CMK (cell line): ENCODE measurements around the gene VPS13C.
"Not testable (repeated sequence)": the region's sequence is repeated elsewhere in the genome, so short reads cannot be mapped to it uniquely, and the experiment has no call there.

ENCODE experiments used
- DNase-seq: peaks from one replicate; pipeline ENCODE4 v3.0.0-alpha.2; 2010; ENCODE audit warnings: low read depth

Gene VPS13C

GRCh38 chr15:62035256-62035924 lies 24.9 kb downstream of the VPS13C start:
- DNase-seq: no peak

GRCh38 chr15:62027916-62028315 lies 32.3 kb downstream of the VPS13C start:
- DNase-seq: no peak

GRCh38 chr15:62027263-62027565 lies 33.0 kb downstream of the VPS13C start:
- no peak for DNase-seq

- DNase-seq: no peak
Measured at GRCh38 chr15:62026487-62027262, 33.6 kb downstream of the VPS13C start.

- DNase-seq: no peak
Measured at GRCh38 chr15:62021991-62022600, 38.2 kb downstream of the VPS13C start.

- no peak for DNase-seq
Measured at GRCh38 chr15:62020576-62021160, 39.6 kb downstream of the VPS13C start.

GRCh38 chr15:62005354-62005753 lies 54.9 kb downstream of the VPS13C start:
- DNase-seq: not testable (repeated sequence)

GRCh38 chr15:61997786-61998185 lies 62.5 kb downstream of the VPS13C start:
- DNase-seq: no peak

GRCh38 chr15:61996056-61996635 lies 64.1 kb downstream of the VPS13C start:
- DNase-seq: no peak

GRCh38 chr15:61994216-61994615 lies 66.0 kb downstream of the VPS13C start:
- no peak for DNase-seq

GRCh38 chr15:61992518-61992917 lies 67.7 kb downstream of the VPS13C start:
- DNase-seq: no peak

GRCh38 chr15:61989667-61990066 lies 70.6 kb downstream of the VPS13C start:
- no peak for DNase-seq

- DNase-seq: no peak
Measured at GRCh38 chr15:61987824-61988223, 72.4 kb downstream of the VPS13C start.

GRCh38 chr15:61983081-61983480 lies 77.2 kb downstream of the VPS13C start:
- DNase-seq: no peak

GRCh38 chr15:61978225-61978624 lies 82.0 kb downstream of the VPS13C start:
- no peak for DNase-seq

- no peak for DNase-seq
Measured at GRCh38 chr15:61974759-61975158, 85.5 kb downstream of the VPS13C start.

- no peak for DNase-seq
Measured at GRCh38 chr15:61974118-61974517, 86.1 kb downstream of the VPS13C start.

GRCh38 chr15:61951949-61952348 lies 108.3 kb downstream of the VPS13C start:
- no peak for DNase-seq

- DNase-seq: no peak
Measured at GRCh38 chr15:61946778-61947177, 113.5 kb downstream of the VPS13C start.

- DNase-seq: no peak
Measured at GRCh38 chr15:61943992-61944391, 116.3 kb downstream of the VPS13C start.

- DNase-seq: no peak
Measured at GRCh38 chr15:61938249-61938648, 122.0 kb downstream of the VPS13C start.

- no peak for DNase-seq
Measured at GRCh38 chr15:61936528-61937195, 123.6 kb downstream of the VPS13C start.
